ENCODE results near the gene ARHGAP15.

DNA sequence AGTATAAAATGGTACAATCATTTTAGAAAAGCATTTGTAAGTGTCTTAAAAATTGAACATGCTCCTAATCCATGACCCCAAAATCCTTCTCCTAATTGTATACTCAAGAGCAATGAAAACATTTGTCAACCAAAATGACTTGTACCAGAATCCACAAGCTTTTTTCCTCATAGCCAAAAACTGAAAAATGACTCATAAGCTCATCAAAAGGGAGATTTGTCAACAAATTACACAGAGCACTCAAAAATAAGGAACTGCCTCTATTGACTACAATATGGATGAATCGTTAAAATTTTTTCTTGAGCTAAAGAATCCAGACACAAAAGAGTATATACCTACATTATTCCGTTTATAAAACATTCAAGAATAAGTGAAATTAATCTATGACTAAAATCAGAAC lies 544.8 kb downstream of the ARHGAP15 start:
- TF ChIP-seq POLR2A (IDR thresholded peaks at IDR 0.05) (no peak), POLR2AphosphoS5 (IDR thresholded peaks at IDR 0.05) (no peak), EP300 (IDR thresholded peaks at IDR 0.05) (no peak)
- TF ChIP-seq, protein P1, sequence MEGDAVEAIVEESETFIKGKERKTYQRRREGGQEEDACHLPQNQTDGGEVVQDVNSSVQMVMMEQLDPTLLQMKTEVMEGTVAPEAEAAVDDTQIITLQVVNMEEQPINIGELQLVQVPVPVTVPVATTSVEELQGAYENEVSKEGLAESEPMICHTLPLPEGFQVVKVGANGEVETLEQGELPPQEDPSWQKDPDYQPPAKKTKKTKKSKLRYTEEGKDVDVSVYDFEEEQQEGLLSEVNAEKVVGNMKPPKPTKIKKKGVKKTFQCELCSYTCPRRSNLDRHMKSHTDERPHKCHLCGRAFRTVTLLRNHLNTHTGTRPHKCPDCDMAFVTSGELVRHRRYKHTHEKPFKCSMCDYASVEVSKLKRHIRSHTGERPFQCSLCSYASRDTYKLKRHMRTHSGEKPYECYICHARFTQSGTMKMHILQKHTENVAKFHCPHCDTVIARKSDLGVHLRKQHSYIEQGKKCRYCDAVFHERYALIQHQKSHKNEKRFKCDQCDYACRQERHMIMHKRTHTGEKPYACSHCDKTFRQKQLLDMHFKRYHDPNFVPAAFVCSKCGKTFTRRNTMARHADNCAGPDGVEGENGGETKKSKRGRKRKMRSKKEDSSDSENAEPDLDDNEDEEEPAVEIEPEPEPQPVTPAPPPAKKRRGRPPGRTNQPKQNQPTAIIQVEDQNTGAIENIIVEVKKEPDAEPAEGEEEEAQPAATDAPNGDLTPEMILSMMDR (IDR thresholded peaks at IDR 0.05), result no peak

Measured in gastroesophageal sphincter (tissue), 3 donors.